ENCODE results near the gene BMERB1.
"Not testable (repeated sequence)": the region's sequence is repeated elsewhere in the genome, so short reads cannot be mapped to it uniquely, and the experiment has no call there.

The BMERB1 gene

GRCh38 chr16:15415511-15415985 is 18.8 kb upstream of the BMERB1 start:
- Histone ChIP-seq H3K27me3 (ENCODE audit: control insufficient read depth in 3 of 3, insufficient read depth in 3 of 3, low read depth in 1 of 3, low read length in 3 of 3) (no peaks in the 10 kb centered on the region), H2AFZ (ENCODE audit: low read length) (no peak overlapping the region), H4K91ac (ENCODE audit: low read depth, low read length, poor library complexity) (no peak overlapping the region), H4K8ac (ENCODE audit: low read depth, low read length) (no peak overlapping the region), H3K18ac (ENCODE audit: low read length) (no peak overlapping the region), H2BK12ac (ENCODE audit: low read length) (no peak overlapping the region), H3K36me3 (replicated peaks in 1 of 2; ENCODE audit: control insufficient read depth in 2 of 2, insufficient read depth in 2 of 2, low read length in 2 of 2) (no peaks in the 10 kb centered on the region), H3K27ac (replicated peaks; ENCODE audit: low read length) (no peak overlapping the region), H3K4me1 (ENCODE audit: control insufficient read depth in 2 of 2, insufficient read depth in 1 of 2, low read depth in 1 of 2, low read length in 2 of 2) (no peaks in the 10 kb centered on the region), H3K79me1 (ENCODE audit: low read depth, low read length) (no peaks in the 10 kb centered on the region), H2BK120ac (ENCODE audit: low read depth, low read length) (no peak overlapping the region), H2BK15ac (ENCODE audit: low read length) (no peak overlapping the region), H3K4me3 (ENCODE audit: low read length in 2 of 2) (no peak overlapping the region), H2BK5ac (ENCODE audit: low read length) (no peak overlapping the region), H3K23ac (ENCODE audit: low read depth, low read length, poor library complexity) (no peak overlapping the region), H3K14ac (ENCODE audit: low read length) (no peak overlapping the region), H2AK5ac (ENCODE audit: low read depth, low read length) (no peak overlapping the region), H3K4me2 (ENCODE audit: insufficient read depth, low read length, poor library complexity, severe bottlenecking) (no peak overlapping the region), H3K4ac (ENCODE audit: low read length) (no peak overlapping the region), H3K9me3 (replicated peaks in 1 of 2; ENCODE audit: control insufficient read depth in 2 of 2, insufficient read depth in 1 of 2, low read depth in 1 of 2, low read length in 2 of 2) (no peaks in the 10 kb centered on the region), H3K9ac (ENCODE audit: low read depth, low read length, poor library complexity) (no peak overlapping the region)
- WGBS, 2 donors (ENCODE audit: extremely low coverage in 2 of 2, insufficient read length in 2 of 2, insufficient replicate concordance in 1 of 2): no CpG with 5 or more reads among the region's 3 CpGs
- DNase-seq (ENCODE audit: low spot score): no peak

- no peak overlapping the region for H2BK15ac ChIP-seq (ENCODE audit: low read length)
- H4K91ac ChIP-seq (ENCODE audit: low read depth, low read length, poor library complexity): no peak overlapping the region
- WGBS, 2 donors (ENCODE audit: extremely low coverage in 2 of 2, insufficient read length in 2 of 2, insufficient replicate concordance in 1 of 2): no CpG with 5 or more reads among the region's 2 CpGs
- H3K14ac ChIP-seq (ENCODE audit: low read length): no peak overlapping the region
- H3K79me1 ChIP-seq (ENCODE audit: low read depth, low read length): no peaks in the 10 kb centered on the region
- no peak overlapping the region for H3K4me2 ChIP-seq (ENCODE audit: insufficient read depth, low read length, poor library complexity, severe bottlenecking)
- H4K8ac ChIP-seq (ENCODE audit: low read depth, low read length): no peak overlapping the region
- H3K27me3 ChIP-seq (ENCODE audit: control insufficient read depth in 3 of 3, insufficient read depth in 3 of 3, low read depth in 1 of 3, low read length in 3 of 3): no peaks in the 10 kb centered on the region
- H3K18ac ChIP-seq (ENCODE audit: low read length): no peak overlapping the region
- no peak overlapping the region for H2BK120ac ChIP-seq (ENCODE audit: low read depth, low read length)
- no peak overlapping the region for H2AK5ac ChIP-seq (ENCODE audit: low read depth, low read length)
- no peak overlapping the region for H2AFZ ChIP-seq (ENCODE audit: low read length)
- H3K4ac ChIP-seq (ENCODE audit: low read length): no peak overlapping the region
- no peak for DNase-seq (ENCODE audit: low spot score)
- H2BK12ac ChIP-seq (ENCODE audit: low read length): no peak overlapping the region
- no peaks in the 10 kb centered on the region for H3K4me1 ChIP-seq (ENCODE audit: control insufficient read depth in 2 of 2, insufficient read depth in 1 of 2, low read depth in 1 of 2, low read length in 2 of 2)
- no peaks in the 10 kb centered on the region for H3K36me3 ChIP-seq (replicated peaks in 1 of 2; ENCODE audit: control insufficient read depth in 2 of 2, insufficient read depth in 2 of 2, low read length in 2 of 2)
- no peak overlapping the region for H2BK5ac ChIP-seq (ENCODE audit: low read length)
- no peak overlapping the region for H3K4me3 ChIP-seq (ENCODE audit: low read length in 2 of 2)
- no peaks in the 10 kb centered on the region for H3K9me3 ChIP-seq (replicated peaks in 1 of 2; ENCODE audit: control insufficient read depth in 2 of 2, insufficient read depth in 1 of 2, low read depth in 1 of 2, low read length in 2 of 2)
- no peak overlapping the region for H3K9ac ChIP-seq (ENCODE audit: low read depth, low read length, poor library complexity)
- H3K23ac ChIP-seq (ENCODE audit: low read depth, low read length, poor library complexity): no peak overlapping the region
- no peak overlapping the region for H3K27ac ChIP-seq (replicated peaks; ENCODE audit: low read length)
Observed at GRCh38 chr16:15417197-15417596, 17.2 kb upstream of the BMERB1 start.

DNA sequence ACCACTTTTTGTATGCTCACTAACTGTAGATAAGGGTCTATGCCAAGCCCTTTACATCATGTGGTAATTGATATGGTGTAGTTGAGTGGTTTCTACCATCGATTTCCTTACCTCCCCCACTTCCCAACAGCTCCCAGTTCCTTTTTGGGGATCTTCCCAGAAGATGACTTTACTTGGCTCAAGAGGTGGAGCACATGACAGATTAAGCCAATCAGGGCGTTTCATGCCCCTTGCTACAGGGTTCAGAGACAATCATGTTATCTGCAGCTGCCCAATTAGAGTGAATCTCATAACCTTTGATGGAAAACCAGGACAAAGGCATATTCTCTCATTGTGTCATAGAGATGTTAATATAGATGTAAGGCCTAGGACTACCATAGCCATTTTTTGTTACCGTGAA is 16.2 kb upstream of the BMERB1 start:
- no peak overlapping the region for H2AFZ ChIP-seq (ENCODE audit: low read length)
- no peak overlapping the region for H2AK5ac ChIP-seq (ENCODE audit: low read depth, low read length)
- no peaks in the 10 kb centered on the region for H3K27me3 ChIP-seq (ENCODE audit: control insufficient read depth in 3 of 3, insufficient read depth in 3 of 3, low read depth in 1 of 3, low read length in 3 of 3)
- H3K27ac ChIP-seq (replicated peaks; ENCODE audit: low read length): no peak overlapping the region
- H3K4ac ChIP-seq (ENCODE audit: low read length): no peak overlapping the region
- H2BK120ac ChIP-seq (ENCODE audit: low read depth, low read length): no peak overlapping the region
- no peaks in the 10 kb centered on the region for H3K9me3 ChIP-seq (replicated peaks in 1 of 2; ENCODE audit: control insufficient read depth in 2 of 2, insufficient read depth in 1 of 2, low read depth in 1 of 2, low read length in 2 of 2)
- no peaks in the 10 kb centered on the region for H3K79me1 ChIP-seq (ENCODE audit: low read depth, low read length)
- no peak overlapping the region for H3K14ac ChIP-seq (ENCODE audit: low read length)
- no peaks in the 10 kb centered on the region for H3K36me3 ChIP-seq (replicated peaks in 1 of 2; ENCODE audit: control insufficient read depth in 2 of 2, insufficient read depth in 2 of 2, low read length in 2 of 2)
- H3K4me3 ChIP-seq (ENCODE audit: low read length in 2 of 2): no peak overlapping the region
- no peak overlapping the region for H2BK15ac ChIP-seq (ENCODE audit: low read length)
- no peak overlapping the region for H4K8ac ChIP-seq (ENCODE audit: low read depth, low read length)
- H3K4me1 ChIP-seq (ENCODE audit: control insufficient read depth in 2 of 2, insufficient read depth in 1 of 2, low read depth in 1 of 2, low read length in 2 of 2): no peaks in the 10 kb centered on the region
- H3K4me2 ChIP-seq (ENCODE audit: insufficient read depth, low read length, poor library complexity, severe bottlenecking): no peak overlapping the region
- H3K23ac ChIP-seq (ENCODE audit: low read depth, low read length, poor library complexity): no peak overlapping the region
- no peak overlapping the region for H3K18ac ChIP-seq (ENCODE audit: low read length)
- no peak overlapping the region for H4K91ac ChIP-seq (ENCODE audit: low read depth, low read length, poor library complexity)
- H3K9ac ChIP-seq (ENCODE audit: low read depth, low read length, poor library complexity): no peak overlapping the region
- H2BK5ac ChIP-seq (ENCODE audit: low read length): no peak overlapping the region
- WGBS, 2 donors (ENCODE audit: extremely low coverage in 2 of 2, insufficient read length in 2 of 2, insufficient replicate concordance in 1 of 2): no CpG with 5 or more reads among the region's 3 CpGs
- H2BK12ac ChIP-seq (ENCODE audit: low read length): no peak overlapping the region
- DNase-seq (ENCODE audit: low spot score): no peak

DNA sequence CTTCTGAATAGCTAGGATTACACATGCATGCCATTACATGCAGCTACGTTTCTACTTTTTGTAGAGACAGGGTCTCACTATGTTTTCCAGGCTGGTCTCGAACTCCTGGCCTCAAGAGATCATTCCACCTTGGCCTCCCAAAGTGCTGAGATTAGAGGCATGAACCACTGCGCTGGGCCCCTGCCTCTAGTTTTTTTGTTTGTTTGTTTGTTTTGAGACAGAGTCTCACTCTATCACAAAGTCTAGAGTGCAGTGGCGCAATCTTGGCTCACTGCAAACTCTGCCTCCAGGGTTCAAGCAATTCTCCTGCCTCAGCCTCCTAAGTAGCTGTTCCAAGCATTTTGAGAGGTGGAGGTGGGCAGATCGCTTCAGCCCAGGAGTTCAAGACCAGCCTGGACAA is 12.7 kb upstream of the BMERB1 start:
- DNase-seq (ENCODE audit: low spot score); H3K14ac ChIP-seq (ENCODE audit: low read length); H2BK15ac ChIP-seq (ENCODE audit: low read length); H3K4me2 ChIP-seq (ENCODE audit: insufficient read depth, low read length, poor library complexity, severe bottlenecking); H3K4ac ChIP-seq (ENCODE audit: low read length); H2AK5ac ChIP-seq (ENCODE audit: low read depth, low read length); H3K79me1 ChIP-seq (ENCODE audit: low read depth, low read length); H3K23ac ChIP-seq (ENCODE audit: low read depth, low read length, poor library complexity); H2BK5ac ChIP-seq (ENCODE audit: low read length); H2BK12ac ChIP-seq (ENCODE audit: low read length); H4K91ac ChIP-seq (ENCODE audit: low read depth, low read length, poor library complexity); H3K9me3 ChIP-seq (replicated peaks in 1 of 2; ENCODE audit: control insufficient read depth in 2 of 2, insufficient read depth in 1 of 2, low read depth in 1 of 2, low read length in 2 of 2); H4K8ac ChIP-seq (ENCODE audit: low read depth, low read length); H3K4me1 ChIP-seq (ENCODE audit: control insufficient read depth in 2 of 2, insufficient read depth in 1 of 2, low read depth in 1 of 2, low read length in 2 of 2); H3K18ac ChIP-seq (ENCODE audit: low read length); H2AFZ ChIP-seq (ENCODE audit: low read length); H2BK120ac ChIP-seq (ENCODE audit: low read depth, low read length); H3K27me3 ChIP-seq (ENCODE audit: control insufficient read depth in 3 of 3, insufficient read depth in 3 of 3, low read depth in 1 of 3, low read length in 3 of 3); H3K27ac ChIP-seq (replicated peaks; ENCODE audit: low read length); H3K9ac ChIP-seq (ENCODE audit: low read depth, low read length, poor library complexity); H3K36me3 ChIP-seq (replicated peaks in 1 of 2; ENCODE audit: control insufficient read depth in 2 of 2, insufficient read depth in 2 of 2, low read length in 2 of 2); H3K4me3 ChIP-seq (ENCODE audit: low read length in 2 of 2): not testable (repeated sequence)
- no CpG with 5 or more reads among the region's 5 CpGs for WGBS, 2 donors (ENCODE audit: extremely low coverage in 2 of 2, insufficient read length in 2 of 2, insufficient replicate concordance in 1 of 2)

All from neuronal stem cell (in vitro differentiated cells).